ENCODE data around the gene CEP72. TPM values are rescaled to one million over a fixed set of nuclear protein-coding genes. Genes with fewer than 3 reads are reported as not detected.

Gene CEP72
- total and polyA plus RNA-seq, 2 donors (not counting 1 experiment from before 2014, with no cell fraction given), result 7.7 to 32.9 TPM

- Histone ChIP-seq H3K4me1 (ENCODE audit: control insufficient read depth in 2 of 2, insufficient read depth in 2 of 2, low read length in 2 of 2) (no peaks in the 10 kb centered on the region), H3K36me3 (replicated peaks in 1 of 2; ENCODE audit: control extremely low read depth in 1 of 2, control insufficient read depth in 1 of 2, extremely low read depth in 1 of 2, insufficient read depth in 2 of 2, low read length in 1 of 2) (no peaks in the 10 kb centered on the region), H3K9me3 (ENCODE audit: control extremely low read depth in 1 of 3, control insufficient read depth in 2 of 3, insufficient read depth in 1 of 3, low read length in 2 of 3) (peaks cover 0 to 10% (median 3%) of the 10 kb centered on the region in 3 donors), H3K4me3 (ENCODE audit: control extremely low read depth in 1 of 5, extremely low read depth in 1 of 5, insufficient read depth in 1 of 5, low read depth in 2 of 5, low read length in 4 of 5) (no peak overlapping the region), H4K20me1 (ENCODE audit: control insufficient read depth, insufficient read depth, low read length, poor library complexity, severe bottlenecking) (no peaks in the 10 kb centered on the region), H3K79me2 (ENCODE audit: control insufficient read depth, insufficient read depth, low read length) (no peaks in the 10 kb centered on the region), H2AFZ (ENCODE audit: insufficient read depth, low read depth, low read length, poor library complexity, severe bottlenecking) (no peak overlapping the region), H3K27me3 (replicated peaks in 1 of 4; ENCODE audit: control extremely low read depth in 1 of 4, control insufficient read depth in 3 of 4, insufficient read depth in 4 of 4, low read length in 3 of 4) (peaks cover 0 to 15% (median 6%) of the 10 kb centered on the region in 4 experiments), H3K27ac (ENCODE audit: low read length in 2 of 2) (no peak overlapping the region), H3K9ac (ENCODE audit: low read length) (no peak overlapping the region), H3K4me2 (replicated peaks; ENCODE audit: low read depth, low read length, poor library complexity, severe bottlenecking) (no peak overlapping the region)
- no peak overlapping the region for H3K4me3 Mint-ChIP-seq
- no peaks in the 10 kb centered on the region for H3K4me1 Mint-ChIP-seq
- TF ChIP-seq EZH2 (IDR thresholded peaks at IDR 0.05; ENCODE audit: borderline replicate concordance, insufficient read depth, low read depth, low read length, poor library complexity, severe bottlenecking), result no peak
- TF ChIP-seq, protein P1, sequence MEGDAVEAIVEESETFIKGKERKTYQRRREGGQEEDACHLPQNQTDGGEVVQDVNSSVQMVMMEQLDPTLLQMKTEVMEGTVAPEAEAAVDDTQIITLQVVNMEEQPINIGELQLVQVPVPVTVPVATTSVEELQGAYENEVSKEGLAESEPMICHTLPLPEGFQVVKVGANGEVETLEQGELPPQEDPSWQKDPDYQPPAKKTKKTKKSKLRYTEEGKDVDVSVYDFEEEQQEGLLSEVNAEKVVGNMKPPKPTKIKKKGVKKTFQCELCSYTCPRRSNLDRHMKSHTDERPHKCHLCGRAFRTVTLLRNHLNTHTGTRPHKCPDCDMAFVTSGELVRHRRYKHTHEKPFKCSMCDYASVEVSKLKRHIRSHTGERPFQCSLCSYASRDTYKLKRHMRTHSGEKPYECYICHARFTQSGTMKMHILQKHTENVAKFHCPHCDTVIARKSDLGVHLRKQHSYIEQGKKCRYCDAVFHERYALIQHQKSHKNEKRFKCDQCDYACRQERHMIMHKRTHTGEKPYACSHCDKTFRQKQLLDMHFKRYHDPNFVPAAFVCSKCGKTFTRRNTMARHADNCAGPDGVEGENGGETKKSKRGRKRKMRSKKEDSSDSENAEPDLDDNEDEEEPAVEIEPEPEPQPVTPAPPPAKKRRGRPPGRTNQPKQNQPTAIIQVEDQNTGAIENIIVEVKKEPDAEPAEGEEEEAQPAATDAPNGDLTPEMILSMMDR (IDR thresholded peaks at IDR 0.05), result no peak
- H3K9me3 Mint-ChIP-seq (ENCODE audit: insufficient read depth), result peaks cover 5% of the 10 kb centered on the region
- peaks cover 34% of the 10 kb centered on the region for H3K27me3 Mint-ChIP-seq
- H3K27ac Mint-ChIP-seq, result no peak overlapping the region
- intact Hi-C loops (cut with micrococcal nuclease), result no loop called here
- ChIA-PET CTCF (no interaction called here), POLR2A (no interaction called here)
- ATAC-seq (ENCODE audit: low read depth) (no peak), DNase-seq (no peak)
- WGBS (ENCODE audit: insufficient coverage), result 89% methylated on average over 6 of the region's 11 CpGs
Observed at GRCh38 chr5:588406-588995, 23.6 kb upstream of the CEP72 start.

- H3K4me3 ChIP-seq (ENCODE audit: control extremely low read depth in 1 of 5, extremely low read depth in 1 of 5, insufficient read depth in 1 of 5, low read depth in 2 of 5, low read length in 4 of 5), result no peak overlapping the region
- DNase-seq (no peak), ATAC-seq (ENCODE audit: low read depth) (no peak)
- no CpG with 5 or more reads among the region's 1 CpG for WGBS (ENCODE audit: insufficient coverage)
- H3K4me3 Mint-ChIP-seq, result no peak overlapping the region
- peaks cover 0 to 22% (median 12%) of the 10 kb centered on the region in 4 experiments for H3K27me3 ChIP-seq (replicated peaks in 1 of 4; ENCODE audit: control extremely low read depth in 1 of 4, control insufficient read depth in 3 of 4, insufficient read depth in 4 of 4, low read length in 3 of 4)
- H3K4me1 Mint-ChIP-seq, result no peaks in the 10 kb centered on the region
- no peak overlapping the region for H3K4me2 ChIP-seq (replicated peaks; ENCODE audit: low read depth, low read length, poor library complexity, severe bottlenecking)
- H3K27ac Mint-ChIP-seq, result no peak overlapping the region
- no peaks in the 10 kb centered on the region for H4K20me1 ChIP-seq (ENCODE audit: control insufficient read depth, insufficient read depth, low read length, poor library complexity, severe bottlenecking)
- ChIA-PET CTCF (no interaction called here), POLR2A (no interaction called here)
- no peak for TF ChIP-seq EZH2 (IDR thresholded peaks at IDR 0.05; ENCODE audit: borderline replicate concordance, insufficient read depth, low read depth, low read length, poor library complexity, severe bottlenecking)
- TF ChIP-seq, protein P1 (IDR thresholded peaks at IDR 0.05), result no peak
- no peaks in the 10 kb centered on the region for H3K4me1 ChIP-seq (ENCODE audit: control insufficient read depth in 2 of 2, insufficient read depth in 2 of 2, low read length in 2 of 2)
- H3K9me3 ChIP-seq (ENCODE audit: control extremely low read depth in 1 of 3, control insufficient read depth in 2 of 3, insufficient read depth in 1 of 3, low read length in 2 of 3), result peaks cover 0 to 10% (median 3%) of the 10 kb centered on the region in 3 donors
- H3K79me2 ChIP-seq (ENCODE audit: control insufficient read depth, insufficient read depth, low read length), result no peaks in the 10 kb centered on the region
- H3K9ac ChIP-seq (ENCODE audit: low read length), result no peak overlapping the region
- intact Hi-C loops (cut with micrococcal nuclease), result no loop called here
- no peaks in the 10 kb centered on the region for H3K36me3 ChIP-seq (replicated peaks in 1 of 2; ENCODE audit: control extremely low read depth in 1 of 2, control insufficient read depth in 1 of 2, extremely low read depth in 1 of 2, insufficient read depth in 2 of 2, low read length in 1 of 2)
- H3K27ac ChIP-seq (ENCODE audit: low read length in 2 of 2), result no peak overlapping the region
- H3K9me3 Mint-ChIP-seq (ENCODE audit: insufficient read depth), result peaks cover 5% of the 10 kb centered on the region
- no peak overlapping the region for H2AFZ ChIP-seq (ENCODE audit: insufficient read depth, low read depth, low read length, poor library complexity, severe bottlenecking)
- peaks cover 34% of the 10 kb centered on the region for H3K27me3 Mint-ChIP-seq
Observed at GRCh38 chr5:589173-589572, 23.0 kb upstream of the CEP72 start.

Measured in B cell (primary cell).